Right renal cortex interstitium (tissue), 3 donors: ENCODE measurements around the gene MEOX1. TPM values are rescaled to one million over a fixed set of nuclear protein-coding genes. Genes with fewer than 3 reads are reported as not detected.

Experiments used
- DNase-seq, 3 donors: peaks; one replicate each; pipeline ENCODE4 v3.0.0-alpha.2; 2013; ENCODE audit warnings: low read depth in 3 of 3, low spot score in 2 of 3
- polyA plus RNA-seq, 3 donors: library from polyadenylated mRNA; unstranded; fragments of 120-200 nt; gene quantifications; one replicate each; pipeline ENCODE4 v1.2.1, GENCODE V29; 2013; ENCODE audit not compliant: insufficient read length in 3 of 3

MEOX1 gene
- polyA plus RNA-seq, 3 donors: 11.1 to 18.4 (median 11.2) TPM

- DNase-seq: no peak
Observed at GRCh38 chr17:43598357-43599045, 63.2 kb downstream of the MEOX1 start.

GRCh38 chr17:43597624-43598356 lies 63.9 kb downstream of the MEOX1 start:
- DNase-seq: no peak

- DNase-seq: no peak
Observed at GRCh38 chr17:43595466-43595865, 66.3 kb downstream of the MEOX1 start.

GRCh38 chr17:43591779-43592562 lies 69.8 kb downstream of the MEOX1 start:
- DNase-seq: peak; percentile 25 to 54 (median 45)

GRCh38 chr17:43591001-43591400 lies 70.7 kb downstream of the MEOX1 start:
- no peak for DNase-seq

Other genes starting within 250 kb of the MEOX1 start
- 10 to 100 TPM; 42.3 to 44.7 (median 42.7) TPM for gene DHX8, start 177.9 kb downstream of the MEOX1 start, polyA plus RNA-seq
- 10 to 100 TPM; 30.7 to 32.2 (median 31.8) TPM for gene ETV4, start 115.6 kb downstream of the MEOX1 start, polyA plus RNA-seq
- 10 to 100 TPM; 51.9 to 58.0 (median 57.2) TPM for gene SOST, start 96.9 kb upstream of the MEOX1 start, polyA plus RNA-seq
- 10 to 100 TPM; 58.9 to 65.0 (median 60.8) TPM for gene DUSP3, start 117.1 kb upstream of the MEOX1 start, polyA plus RNA-seq
- gene CFAP97D1, start 118.5 kb upstream of the MEOX1 start, polyA plus RNA-seq: under 1 TPM; 0.04 to 0.19 (median 0.07) TPM
- 1 to 10 TPM; 6.3 to 8.0 (median 6.7) TPM for gene MPP3, start 171.2 kb upstream of the MEOX1 start, polyA plus RNA-seq
- 1 to 10 TPM in 1 of 3 donors, under 1 TPM in 2; 0.93 to 1.4 (median 0.94) TPM for gene CD300LG, start 185.3 kb upstream of the MEOX1 start, polyA plus RNA-seq
- 1 to 10 TPM; 5.6 to 5.9 (median 5.8) TPM for gene MPP2, start 245.6 kb upstream of the MEOX1 start, polyA plus RNA-seq